ENCODE data around the gene FRY. TPM values are rescaled to one million over a fixed set of nuclear protein-coding genes. Genes with fewer than 3 reads are reported as not detected.

The FRY gene
- total RNA-seq (2022; extraction: Qiagen RNA extraction; ENCODE audit: low read depth): 0.01 to 0.09 TPM (median 0.03 TPM) in 4 of 5 replicates, not detected in the other

GRCh38 chr13:32031025-32031814 is at the start of gene FRY:
TSS of gene FRY (plus strand) at chr13:32031774. CDS start at chr13:32031796, 22 bp downstream.

GRCh38 chr13:32315238-32316027 is 283.9 kb downstream of the FRY start, which contains the start of the genes BRCA2 and ZAR1L:
TSS of gene BRCA2 (plus strand) at chr13:32315508. CDS start at chr13:32316461, 953 bp downstream.
TSS of gene ZAR1L (minus strand) at chr13:32315363. CDS start at chr13:32311925, 3,438 bp downstream.

